Left kidney (tissue), 2 donors: ENCODE results near the gene LRP1-AS. TPM values are rescaled to one million over a fixed set of nuclear protein-coding genes. Genes with fewer than 3 reads are reported as not detected.

Source experiments
- DNase-seq: peaks from one replicate; pipeline ENCODE4 v3.0.0-alpha.2; 2013
- polyA plus RNA-seq: library from polyadenylated mRNA; unstranded; fragments of 120-200 nt; gene quantifications from one replicate; pipeline ENCODE4 v1.2.1, GENCODE V29; 2013; ENCODE audit not compliant: insufficient read length

The LRP1-AS gene
- polyA plus RNA-seq, 1 donor, result not detected

DNA sequence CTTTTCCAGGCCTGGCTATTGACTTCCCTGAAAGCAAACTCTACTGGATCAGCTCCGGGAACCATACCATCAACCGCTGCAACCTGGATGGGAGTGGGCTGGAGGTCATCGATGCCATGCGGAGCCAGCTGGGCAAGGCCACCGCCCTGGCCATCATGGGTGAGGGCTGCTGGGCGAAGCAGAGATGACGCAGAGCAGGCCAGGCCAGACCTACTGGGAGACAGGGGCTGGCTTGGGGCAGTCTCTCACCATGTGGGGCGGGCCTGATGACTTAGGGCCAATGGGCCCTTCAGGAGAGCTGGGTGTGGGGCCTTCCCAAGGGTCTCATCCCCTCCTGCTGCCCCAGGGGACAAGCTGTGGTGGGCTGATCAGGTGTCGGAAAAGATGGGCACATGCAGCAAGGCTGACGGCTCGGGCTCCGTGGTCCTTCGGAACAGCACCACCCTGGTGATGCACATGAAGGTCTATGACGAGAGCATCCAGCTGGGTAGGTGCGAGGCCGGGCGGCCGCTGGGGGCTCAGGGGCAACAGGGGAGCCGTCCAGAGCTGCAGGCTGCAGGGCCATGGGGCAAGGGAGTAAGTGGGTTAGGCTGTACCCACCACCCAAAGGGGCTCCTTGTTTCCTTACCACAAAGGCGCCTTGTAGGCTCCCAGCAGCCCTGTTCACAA is 33.0 kb upstream of the LRP1-AS start:
- DNase-seq, result no peak

DNA sequence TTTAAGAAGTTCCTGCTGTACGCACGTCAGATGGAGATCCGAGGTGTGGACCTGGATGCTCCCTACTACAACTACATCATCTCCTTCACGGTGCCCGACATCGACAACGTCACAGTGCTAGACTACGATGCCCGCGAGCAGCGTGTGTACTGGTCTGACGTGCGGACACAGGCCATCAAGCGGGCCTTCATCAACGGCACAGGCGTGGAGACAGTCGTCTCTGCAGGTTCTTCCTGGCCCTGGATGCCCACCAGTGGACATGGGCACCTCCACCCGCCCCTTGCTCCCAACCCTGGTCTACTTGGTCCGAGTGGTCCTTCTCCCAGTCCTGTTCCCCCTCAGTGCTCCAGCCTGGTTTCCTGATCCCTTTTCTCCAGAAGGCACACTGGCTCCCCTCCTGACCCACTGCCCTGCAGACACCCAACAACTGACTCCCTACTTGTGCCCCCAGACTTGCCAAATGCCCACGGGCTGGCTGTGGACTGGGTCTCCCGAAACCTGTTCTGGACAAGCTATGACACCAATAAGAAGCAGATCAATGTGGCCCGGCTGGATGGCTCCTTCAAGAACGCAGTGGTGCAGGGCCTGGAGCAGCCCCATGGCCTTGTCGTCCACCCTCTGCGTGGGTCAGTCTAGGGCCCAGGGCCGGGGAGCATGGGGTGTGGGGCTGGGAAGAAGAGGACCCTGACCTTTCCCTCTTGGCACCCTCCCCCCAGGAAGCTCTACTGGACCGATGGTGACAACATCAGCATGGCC is 32.1 kb upstream of the LRP1-AS start:
- no peak for DNase-seq

DNA sequence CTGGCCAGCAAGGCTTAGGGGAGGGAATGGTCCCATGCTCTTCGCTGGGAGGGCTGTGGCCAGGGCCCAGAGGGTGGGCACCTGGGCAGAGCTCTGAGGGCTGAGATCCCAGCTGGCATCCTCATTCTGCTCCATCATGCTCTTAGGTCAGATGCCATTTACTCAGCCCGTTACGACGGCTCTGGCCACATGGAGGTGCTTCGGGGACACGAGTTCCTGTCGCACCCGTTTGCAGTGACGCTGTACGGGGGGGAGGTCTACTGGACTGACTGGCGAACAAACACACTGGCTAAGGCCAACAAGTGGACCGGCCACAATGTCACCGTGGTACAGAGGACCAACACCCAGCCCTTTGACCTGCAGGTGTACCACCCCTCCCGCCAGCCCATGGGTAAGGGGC is 30.8 kb upstream of the LRP1-AS start:
- no peak for DNase-seq

DNA sequence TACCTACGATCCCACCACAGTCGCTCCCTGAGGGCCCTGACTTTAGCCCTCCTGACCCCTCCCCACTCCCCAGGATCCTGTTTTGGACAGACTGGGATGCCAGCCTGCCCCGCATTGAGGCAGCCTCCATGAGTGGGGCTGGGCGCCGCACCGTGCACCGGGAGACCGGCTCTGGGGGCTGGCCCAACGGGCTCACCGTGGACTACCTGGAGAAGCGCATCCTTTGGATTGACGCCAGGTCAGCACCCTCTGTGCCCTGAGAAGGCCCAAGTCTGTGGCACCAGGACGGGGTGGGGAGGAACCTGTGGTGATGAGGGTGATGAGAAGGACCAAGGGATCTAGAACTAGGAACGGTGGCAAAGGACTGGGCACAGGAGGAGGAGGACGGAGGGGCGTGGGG is 29.9 kb upstream of the LRP1-AS start:
- no peak for DNase-seq

DNA sequence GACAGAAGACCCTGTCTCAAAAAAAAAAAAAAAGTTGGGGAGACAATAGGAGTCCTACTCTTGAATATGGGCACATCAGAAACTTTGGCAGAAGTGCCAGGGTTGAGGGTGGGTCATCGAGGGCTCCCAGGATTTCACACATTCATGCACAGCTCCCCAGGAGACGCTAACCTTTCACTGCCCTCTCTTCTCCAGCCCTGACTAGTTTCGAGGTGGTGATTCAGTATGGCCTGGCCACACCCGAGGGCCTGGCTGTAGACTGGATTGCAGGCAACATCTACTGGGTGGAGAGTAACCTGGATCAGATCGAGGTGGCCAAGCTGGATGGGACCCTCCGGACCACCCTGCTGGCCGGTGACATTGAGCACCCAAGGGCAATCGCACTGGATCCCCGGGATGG is 29.4 kb upstream of the LRP1-AS start:
- no peak for DNase-seq

DNA sequence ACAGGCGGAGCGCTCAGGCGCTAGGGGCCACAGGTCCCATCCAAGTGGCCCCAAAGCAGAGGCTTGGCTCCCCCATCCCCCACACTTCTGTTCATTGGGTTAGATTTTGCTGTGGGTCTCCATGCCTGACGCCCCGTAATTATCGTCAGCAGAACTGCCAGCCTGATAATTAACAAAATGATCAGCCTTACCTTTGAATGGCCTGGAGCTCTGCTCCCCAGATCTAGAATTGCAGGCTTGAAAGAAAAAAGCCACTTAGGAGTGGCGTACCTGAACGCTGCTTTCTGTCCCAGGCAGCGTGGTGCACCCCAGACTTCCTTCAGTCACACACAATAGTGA is 28.7 kb upstream of the LRP1-AS start:
- DNase-seq, result no peak

DNA sequence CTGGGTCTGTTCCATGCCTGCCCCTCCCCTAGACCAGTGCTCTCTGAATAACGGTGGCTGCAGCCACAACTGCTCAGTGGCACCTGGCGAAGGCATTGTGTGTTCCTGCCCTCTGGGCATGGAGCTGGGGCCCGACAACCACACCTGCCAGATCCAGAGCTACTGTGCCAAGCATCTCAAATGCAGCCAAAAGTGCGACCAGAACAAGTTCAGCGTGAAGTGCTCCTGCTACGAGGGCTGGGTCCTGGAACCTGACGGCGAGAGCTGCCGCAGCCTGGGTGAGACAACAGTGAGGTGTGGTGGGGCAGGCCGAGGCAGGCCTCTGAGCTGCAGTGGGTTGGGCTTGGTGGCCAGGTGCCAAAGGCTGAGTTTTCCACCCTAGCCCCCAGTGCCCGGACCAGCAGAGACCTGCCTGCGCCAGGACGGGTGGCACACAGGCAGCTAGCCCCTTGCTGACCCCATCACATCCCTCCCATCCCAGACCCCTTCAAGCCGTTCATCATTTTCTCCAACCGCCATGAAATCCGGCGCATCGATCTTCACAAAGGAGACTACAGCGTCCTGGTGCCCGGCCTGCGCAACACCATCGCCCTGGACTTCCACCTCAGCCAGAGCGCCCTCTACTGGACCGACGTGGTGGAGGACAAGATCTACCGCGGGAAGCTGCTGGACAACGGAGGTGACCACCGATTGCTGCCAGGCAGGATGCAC is 28.2 kb upstream of the LRP1-AS start:
- peak; percentile 37 for DNase-seq

DNA sequence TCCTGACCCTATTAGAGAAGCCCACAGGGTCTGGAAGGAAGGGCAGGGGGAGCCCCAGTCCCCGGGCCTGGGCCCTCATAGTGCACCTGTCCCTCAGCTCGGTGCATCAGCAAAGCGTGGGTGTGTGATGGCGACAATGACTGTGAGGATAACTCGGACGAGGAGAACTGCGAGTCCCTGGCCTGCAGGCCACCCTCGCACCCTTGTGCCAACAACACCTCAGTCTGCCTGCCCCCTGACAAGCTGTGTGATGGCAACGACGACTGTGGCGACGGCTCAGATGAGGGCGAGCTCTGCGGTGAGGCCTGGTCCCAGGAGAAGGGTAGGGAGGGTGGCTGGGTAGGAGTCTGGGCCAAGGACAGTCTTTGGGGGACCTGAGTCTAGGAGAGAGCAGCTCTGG is 26.3 kb upstream of the LRP1-AS start:
- no peak for DNase-seq

DNA sequence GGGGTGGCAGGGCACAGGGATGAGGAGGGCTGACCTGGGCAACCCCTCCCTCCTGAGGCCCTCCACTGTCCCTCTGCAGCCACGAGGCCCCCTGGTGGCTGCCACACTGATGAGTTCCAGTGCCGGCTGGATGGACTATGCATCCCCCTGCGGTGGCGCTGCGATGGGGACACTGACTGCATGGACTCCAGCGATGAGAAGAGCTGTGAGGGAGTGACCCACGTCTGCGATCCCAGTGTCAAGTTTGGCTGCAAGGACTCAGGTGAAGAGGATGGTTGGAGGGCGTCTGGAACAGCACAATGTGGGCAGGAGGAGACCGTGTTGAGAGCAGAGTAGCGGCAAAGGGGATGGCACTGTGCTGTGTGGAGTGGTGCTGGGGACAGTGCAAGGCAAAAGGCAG is 25.7 kb upstream of the LRP1-AS start:
- no peak for DNase-seq

DNA sequence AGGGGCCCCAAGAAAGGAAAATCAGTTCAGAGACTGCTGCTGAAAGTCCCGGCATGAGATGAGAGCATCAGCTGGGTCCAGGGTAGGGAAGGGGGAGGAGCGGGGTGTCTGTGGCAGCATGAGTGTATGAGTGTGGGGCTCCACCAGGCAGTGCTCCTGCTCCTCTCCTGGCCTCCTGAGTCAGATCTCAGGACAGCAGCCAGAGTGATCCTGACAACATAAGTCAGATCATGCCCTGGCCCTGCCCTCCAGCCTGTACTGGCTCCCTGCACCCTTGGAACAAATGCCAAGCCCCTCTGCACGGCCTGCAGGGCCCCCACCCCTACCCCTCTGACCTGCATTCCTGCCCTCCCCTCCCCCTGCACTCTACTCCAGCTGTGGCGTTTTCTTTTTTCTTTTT is 24.2 kb upstream of the LRP1-AS start:
- no peak for DNase-seq

DNA sequence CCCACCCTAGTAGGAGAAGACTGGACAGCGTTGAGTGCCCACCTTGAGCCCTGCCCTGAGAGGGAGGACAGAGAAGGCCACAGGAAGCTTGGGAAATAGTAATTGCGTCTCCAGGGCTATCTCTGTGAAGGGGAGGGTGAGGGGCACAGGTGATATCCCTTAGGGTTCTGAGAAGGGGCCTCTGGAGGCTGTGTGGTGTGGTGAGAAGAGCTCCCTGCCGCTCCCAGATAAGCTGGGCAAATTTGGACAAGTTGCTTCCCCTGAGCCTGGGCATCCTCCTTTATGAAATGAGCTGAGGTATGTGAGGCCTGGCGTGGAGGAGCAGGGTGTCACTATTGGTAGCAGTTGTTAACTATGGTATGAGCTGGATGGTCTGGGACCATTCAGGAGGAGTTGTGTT is 23.5 kb upstream of the LRP1-AS start:
- no peak for DNase-seq

DNA sequence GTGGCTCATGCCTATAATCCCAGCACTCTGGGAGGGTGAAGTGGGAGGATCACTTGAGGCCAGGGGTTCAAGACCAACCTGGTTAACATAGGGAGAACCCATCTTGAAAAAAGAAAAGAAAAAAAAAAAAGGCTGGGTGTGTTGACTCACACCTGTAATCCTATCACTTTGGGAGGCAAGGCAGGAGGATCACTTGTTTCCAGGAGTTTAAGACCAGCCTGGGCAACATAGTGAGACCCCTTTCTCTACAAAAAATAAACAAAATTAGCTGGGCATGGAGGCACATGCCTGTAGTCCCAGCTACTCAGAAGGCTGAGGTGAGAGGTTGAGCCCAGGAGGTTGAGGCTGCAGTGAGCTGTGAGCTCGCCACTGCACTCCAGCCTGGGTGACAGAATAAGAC is 23.0 kb upstream of the LRP1-AS start:
- no peak for DNase-seq

DNA sequence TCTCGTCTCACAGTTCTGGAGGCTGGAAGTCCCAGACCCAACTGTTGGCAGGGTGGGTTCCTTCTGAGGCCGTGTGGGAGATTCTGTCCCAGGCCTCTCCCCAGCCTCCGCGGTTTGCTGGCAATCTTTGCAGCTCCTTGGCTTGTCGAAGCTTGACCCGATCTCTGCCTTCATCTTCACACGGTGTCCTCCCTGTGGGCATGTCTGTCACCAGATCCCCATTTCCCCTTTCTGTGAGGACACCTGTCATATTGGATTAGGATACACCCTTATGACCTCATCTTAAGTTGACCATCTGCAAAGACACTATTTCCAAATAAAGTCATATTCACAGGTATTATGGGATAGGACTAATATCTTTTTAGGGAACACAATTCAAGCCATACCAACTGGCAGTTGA is 22.6 kb upstream of the LRP1-AS start:
- DNase-seq, result no peak

DNA sequence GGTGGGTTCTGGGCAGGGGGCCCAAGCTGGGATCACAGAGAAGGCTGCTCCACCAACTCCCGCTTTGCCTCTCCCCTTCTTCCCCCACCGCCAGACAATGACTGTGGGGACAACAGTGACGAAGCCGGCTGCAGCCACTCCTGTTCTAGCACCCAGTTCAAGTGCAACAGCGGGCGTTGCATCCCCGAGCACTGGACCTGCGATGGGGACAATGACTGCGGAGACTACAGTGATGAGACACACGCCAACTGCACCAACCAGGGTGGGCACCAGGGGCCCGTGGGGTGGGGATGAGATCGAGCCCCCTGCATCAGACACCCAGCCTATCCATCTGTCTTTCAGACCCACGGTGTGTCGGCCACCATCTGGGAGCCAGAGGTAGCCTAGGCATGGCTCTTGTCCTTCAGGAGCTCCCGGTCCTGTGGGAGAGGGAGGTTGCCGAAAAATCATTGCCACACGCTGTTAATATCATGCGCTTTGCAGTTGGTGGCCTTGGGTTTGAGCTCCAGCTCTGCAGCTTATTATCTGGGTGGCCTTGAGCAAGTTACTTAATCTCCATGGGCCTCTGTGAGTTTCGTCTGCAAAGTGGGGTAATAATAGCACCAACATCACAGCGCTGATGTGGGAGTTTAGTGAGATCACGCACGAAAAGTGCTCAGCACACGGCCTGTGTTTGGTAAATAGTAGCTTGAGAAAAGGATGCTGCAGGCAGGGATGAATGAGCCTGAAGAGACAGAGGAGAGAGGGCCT is 21.8 kb upstream of the LRP1-AS start:
- no peak for DNase-seq

DNA sequence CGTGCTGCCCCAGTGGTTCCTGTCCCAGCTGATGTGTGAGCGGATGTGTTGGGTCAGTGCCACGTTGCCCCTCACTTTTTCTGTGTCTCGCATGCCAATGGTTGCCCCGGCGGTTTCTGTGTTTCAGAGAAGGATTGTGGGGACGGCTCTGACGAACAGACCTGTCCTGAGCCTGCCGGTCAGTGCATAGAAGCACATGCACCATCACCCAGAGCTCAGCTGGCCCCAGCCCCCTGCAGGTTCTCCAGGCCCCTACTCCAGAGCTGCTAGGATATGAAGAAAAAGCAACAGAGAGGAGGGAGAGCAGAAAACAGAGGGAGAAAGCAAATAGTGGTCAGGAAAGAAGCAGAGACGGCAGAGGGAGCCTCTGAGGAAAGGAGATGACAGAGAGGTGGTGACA is 20.6 kb upstream of the LRP1-AS start:
- no peak for DNase-seq

DNA sequence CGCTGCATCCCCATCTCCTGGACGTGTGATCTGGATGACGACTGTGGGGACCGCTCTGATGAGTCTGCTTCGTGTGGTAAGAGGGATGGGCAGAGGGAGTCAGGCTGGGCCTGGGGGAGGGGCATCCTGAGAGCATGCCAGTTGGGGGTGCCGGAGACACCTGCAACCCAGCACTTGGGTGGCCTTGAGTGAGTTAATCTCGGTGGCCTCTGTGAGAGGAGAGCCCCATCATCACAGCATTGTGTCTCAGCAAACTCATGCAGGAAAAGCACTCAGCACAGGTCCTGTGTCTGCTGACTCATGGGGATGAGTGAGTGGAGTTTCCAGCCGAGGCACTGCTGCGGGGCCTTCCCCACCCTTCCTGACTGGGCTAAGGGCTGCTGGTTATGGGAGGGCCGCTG is 19.6 kb upstream of the LRP1-AS start:
- DNase-seq, result no peak

DNA sequence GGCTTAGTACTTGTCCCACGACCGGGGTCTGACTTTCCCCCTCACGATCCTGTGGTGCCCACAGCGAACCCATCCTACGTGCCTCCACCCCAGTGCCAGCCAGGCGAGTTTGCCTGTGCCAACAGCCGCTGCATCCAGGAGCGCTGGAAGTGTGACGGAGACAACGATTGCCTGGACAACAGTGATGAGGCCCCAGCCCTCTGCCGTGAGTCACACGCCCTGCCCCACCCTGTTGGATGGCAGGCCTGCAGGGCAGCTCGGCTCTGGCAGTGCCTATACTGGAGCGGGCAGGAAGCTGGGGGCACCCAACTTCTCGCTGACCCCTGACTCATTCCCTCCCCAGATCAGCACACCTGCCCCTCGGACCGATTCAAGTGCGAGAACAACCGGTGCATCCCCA is 18.3 kb upstream of the LRP1-AS start:
- DNase-seq, result no peak

DNA sequence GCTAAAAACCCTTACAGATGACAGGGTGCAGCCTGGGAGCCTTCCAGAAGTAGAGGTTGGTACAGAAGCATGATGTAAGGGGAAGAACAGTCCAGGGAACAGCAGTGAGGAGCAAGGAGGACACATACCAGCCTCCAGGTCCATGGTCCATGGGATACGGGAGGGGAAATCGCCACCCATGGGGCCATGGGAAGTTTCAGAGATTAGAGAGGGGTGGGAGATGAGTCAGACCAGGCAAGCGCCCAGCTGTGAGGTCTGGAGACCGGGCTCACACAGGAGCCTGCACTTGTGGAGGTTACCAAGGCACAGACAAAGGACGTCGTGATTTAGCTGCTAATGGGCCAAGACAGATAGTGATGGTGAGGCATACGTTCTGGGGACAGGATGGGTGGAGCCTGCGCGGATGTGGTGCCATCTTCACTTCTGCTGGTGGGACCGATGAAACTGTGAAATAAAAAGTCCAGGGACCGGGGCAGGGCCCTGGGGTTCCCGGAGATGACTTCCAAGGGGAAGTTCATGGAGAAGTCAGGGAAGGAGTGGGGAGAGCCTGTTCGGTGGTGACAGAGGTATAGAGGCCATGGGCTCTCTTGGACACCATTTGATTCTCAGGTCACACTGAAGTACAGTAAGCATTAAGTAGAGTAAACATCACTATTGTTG is 17.7 kb upstream of the LRP1-AS start:
- no peak for DNase-seq

DNA sequence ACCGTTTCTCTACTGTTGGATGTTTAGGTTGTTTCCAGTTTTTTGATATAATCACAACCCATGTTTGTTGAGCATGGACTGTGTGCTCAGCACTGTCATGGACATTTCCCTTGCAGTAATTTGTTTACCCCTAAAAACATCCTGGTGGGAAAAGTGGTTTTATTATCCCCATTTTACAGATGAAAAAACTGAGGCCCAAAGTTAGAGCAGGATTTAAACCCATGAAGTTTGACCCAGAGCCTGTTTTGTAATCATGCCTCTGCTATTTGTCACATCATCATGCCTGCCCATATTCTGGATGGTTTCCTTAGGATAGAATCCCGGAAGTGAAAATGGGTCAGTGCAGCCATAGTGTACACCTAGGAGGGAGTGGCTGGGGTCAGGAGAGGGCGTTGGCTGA is 17.0 kb upstream of the LRP1-AS start:
- no peak for DNase-seq

DNA sequence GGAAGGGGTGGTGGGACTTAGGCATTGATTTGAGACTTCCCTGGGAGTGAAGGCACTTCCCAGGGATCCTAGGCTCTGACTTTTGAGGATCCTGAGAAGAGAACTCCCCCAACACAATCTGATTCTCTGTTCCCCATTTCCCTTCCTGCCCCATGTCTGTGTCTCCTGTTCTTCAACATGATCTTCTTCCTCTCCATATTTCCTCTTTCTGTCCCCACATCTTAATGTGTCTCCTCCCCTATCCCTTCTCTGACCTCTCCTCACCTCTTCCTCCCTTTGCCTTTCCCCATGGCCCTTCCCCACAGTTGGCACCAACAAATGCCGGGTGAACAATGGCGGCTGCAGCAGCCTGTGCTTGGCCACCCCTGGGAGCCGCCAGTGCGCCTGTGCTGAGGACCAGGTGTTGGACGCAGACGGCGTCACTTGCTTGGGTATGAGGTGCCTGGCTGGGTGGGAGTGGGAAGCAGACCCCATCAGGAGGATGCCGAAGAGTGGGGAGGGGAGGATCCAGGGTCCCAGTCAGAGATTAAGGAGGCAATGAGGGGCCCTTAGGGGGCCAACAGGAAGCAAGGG is 15.2 kb upstream of the LRP1-AS start:
- DNase-seq, result no peak

DNA sequence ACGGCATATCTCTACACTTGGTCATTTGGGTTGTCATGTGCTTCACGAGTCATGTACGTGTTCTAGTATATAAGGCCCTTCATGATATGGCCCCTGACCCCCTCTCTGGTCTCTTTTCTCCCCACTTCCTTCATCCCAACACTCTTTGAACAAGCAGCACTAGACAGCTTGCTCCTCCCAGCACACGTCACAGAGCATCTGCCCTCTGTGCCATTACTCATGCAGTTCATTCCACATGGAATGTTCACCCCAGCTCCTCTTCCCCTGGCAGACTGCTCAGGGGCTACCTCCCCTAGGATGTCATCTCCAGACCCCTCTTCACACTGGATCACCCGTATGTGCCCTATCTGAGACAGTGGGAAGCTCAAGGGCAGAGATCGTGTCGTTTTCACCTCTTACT is 14.1 kb upstream of the LRP1-AS start:
- no peak for DNase-seq

DNA sequence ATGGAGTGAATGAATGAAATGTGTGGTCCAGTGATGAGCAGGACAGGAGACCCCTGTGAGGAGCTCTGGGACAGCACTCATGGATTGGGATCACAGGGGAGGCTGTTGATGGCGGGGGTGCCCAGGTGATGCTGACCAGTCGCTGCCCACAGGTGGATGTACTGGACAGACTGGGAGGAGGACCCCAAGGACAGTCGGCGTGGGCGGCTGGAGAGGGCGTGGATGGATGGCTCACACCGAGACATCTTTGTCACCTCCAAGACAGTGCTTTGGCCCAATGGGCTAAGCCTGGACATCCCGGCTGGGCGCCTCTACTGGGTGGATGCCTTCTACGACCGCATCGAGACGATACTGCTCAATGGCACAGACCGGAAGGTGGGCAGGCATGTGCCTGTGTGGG is 13.3 kb upstream of the LRP1-AS start:
- DNase-seq, result no peak
